Mononuclear cell (primary cell): ENCODE results near the gene ROBO4. TPM values are rescaled to one million over a fixed set of nuclear protein-coding genes. Genes with fewer than 3 reads are reported as not detected.

ENCODE experiments used
- H3K27me3 ChIP-seq: 2 replicates; pipeline ENCODE4 v1.6.0; 2011; ENCODE audit warnings: low read length, control low read depth; ENCODE audit not compliant: insufficient read depth
- H3K4me1 ChIP-seq: 2 replicates; pipeline ENCODE4 v1.5.1; 2011; ENCODE audit warnings: mild to moderate bottlenecking, low read length, control low read depth; ENCODE audit not compliant: insufficient read depth
- H3K4me3 ChIP-seq: 2 replicates; pipeline ENCODE4 v1.5.1; 2011; ENCODE audit warnings: mild to moderate bottlenecking, low read length, moderate library complexity
- H3K9me3 ChIP-seq: 2 replicates; pipeline ENCODE4 v1.5.1; 2011; ENCODE audit warnings: low read depth, mild to moderate bottlenecking, control low read depth, low read length
- total RNA-seq: library from RNA; depleted of rRNA; stranded (reverse); fragments of >200 nt; gene quantifications from one replicate; pipeline ENCODE4 v1.2.3, GENCODE V29; 2012

The ROBO4 gene
- total RNA-seq, 1 donor = 0.31 TPM

DNA sequence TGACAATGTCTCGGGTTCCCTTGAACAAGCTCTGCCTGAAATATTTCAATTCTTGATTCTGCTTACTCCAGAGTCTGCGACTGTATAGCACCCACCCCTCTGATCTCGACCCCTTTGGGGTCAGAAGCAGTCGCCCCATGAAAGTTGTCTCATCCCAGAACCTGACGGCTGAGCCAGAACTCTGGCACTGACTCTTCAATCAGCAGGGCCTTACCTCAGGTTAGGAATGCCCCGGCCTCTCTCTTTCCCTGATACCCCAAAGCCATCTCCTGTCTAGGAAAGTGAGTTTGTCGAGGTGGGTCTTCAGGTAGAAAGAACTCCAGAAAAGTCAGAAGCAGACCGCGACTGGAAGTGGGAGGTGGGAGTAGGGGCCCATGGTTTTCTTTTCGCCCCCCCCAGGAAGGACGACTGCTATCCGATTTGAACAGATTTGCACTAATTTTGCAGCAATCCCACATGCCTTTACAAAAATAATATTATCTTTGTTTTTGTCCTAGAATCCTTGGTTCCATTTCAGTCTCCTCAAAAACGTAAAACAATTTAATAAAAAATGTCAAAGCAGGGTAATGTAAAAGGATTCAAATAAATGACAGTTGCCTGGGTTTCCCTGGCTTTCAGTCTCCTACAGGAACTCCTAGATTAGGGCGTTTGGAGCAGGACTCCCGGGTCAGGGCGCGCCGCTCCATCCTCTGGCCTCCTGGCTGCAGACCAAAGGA is 33.3 kb downstream of the ROBO4 start:
- Histone ChIP-seq H3K27me3 (peaks cover 91% of the 10 kb centered on the region), H3K4me3 (no peak overlapping the region), H3K4me1 (peaks cover 22% of the 10 kb centered on the region), H3K9me3 (no peaks in the 10 kb centered on the region)

DNA sequence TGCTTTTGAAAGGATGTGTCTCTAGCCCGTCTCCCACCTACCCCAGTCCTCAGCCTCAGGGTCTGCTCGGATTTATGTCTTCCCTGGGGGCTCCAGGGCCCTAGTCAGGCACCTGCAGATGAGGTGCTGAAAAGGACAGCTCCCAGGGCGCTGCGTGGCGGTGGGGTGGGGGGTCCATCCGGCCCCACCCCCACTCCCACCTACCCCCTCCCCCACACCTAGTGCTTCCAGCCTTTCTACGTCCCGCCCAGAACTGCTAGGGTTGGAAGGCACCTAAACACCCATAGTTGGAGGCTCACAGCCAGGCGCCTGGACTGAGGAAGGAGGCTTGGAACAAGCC is 33.9 kb downstream of the ROBO4 start:
- Histone ChIP-seq H3K9me3 (no peaks in the 10 kb centered on the region), H3K4me3 (no peak overlapping the region), H3K4me1 (peaks cover 17% of the 10 kb centered on the region), H3K27me3 (peaks cover 86% of the 10 kb centered on the region)

DNA sequence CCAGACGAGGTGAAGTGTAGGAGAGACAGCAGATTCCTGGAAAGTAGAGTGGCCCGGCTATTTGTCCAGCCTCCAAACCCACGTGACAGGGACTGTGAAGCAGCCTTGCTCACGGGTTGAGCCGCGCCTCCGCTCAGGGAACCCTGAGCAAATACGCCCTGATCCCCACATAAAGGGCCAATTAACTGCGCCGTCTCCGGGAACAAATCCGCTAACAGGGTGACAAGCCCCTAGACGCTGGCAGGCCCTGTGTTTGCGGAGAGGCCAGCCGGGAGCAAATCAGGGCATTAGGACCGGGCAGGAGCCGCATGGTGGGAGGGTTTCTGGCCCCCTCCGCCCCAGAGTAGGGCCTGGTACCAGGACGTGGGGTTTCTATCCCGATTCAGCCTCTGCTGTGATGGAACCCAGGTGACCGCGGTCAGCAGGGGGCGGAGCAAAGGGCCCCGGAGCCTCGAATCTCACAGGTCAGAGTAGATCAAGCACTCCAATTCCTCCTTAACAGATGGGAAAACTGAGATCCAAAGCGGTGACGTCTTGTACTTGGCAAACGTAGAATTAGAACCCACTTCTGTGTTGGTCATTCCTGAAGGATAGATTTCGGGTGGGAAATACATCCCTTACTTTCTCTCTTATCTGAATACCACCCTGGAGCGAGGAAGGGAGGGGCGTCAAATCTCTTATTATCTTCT is 34.4 kb downstream of the ROBO4 start:
- Histone ChIP-seq H3K27me3 (peaks cover 84% of the 10 kb centered on the region), H3K4me3 (no peak overlapping the region), H3K9me3 (no peaks in the 10 kb centered on the region), H3K4me1 (peaks cover 12% of the 10 kb centered on the region)

DNA sequence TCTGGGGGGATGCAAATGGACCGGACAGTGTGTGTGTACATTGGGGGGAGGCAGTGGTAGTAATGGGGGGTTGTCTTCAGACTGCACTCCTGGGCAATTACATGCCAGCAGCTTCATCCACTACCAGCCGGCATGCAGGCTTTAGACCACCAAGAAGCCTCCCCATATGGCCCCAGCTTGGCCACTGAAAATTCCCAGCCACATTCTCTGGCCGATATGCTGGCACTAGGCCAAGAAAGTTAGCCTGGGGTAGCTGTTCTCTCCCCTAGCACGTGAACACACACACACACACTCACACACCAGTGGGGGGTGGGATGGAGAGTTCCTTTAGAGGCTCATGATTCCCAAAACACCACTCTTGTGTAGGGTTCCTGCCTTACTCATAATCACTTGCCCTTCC is 36.0 kb downstream of the ROBO4 start:
- H3K27me3 ChIP-seq = peaks cover 72% of the 10 kb centered on the region
- no peaks in the 10 kb centered on the region for H3K9me3 ChIP-seq
- H3K4me1 ChIP-seq = peaks cover 12% of the 10 kb centered on the region
- H3K4me3 ChIP-seq = no peak overlapping the region

DNA sequence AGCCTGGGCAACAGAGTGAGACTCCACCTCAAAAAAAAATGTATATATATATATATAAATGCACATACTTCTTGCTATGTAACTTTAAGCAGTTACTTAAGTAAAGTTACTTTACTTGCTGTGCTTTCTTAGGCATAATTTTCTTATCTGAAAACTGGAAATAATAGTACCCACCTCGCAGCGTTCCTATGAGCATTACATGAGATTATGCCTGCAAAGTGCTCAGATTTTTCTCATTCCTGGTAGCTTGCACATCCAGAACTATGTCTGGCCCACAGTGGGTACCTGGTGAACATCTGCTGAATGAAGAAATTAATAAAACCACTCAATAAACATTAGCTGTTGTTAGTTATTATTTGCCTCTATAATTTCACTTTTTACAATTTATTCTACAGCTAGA is 38.5 kb downstream of the ROBO4 start:
- H3K4me1 ChIP-seq = no peaks in the 10 kb centered on the region
- peaks cover 58% of the 10 kb centered on the region for H3K27me3 ChIP-seq
- no peaks in the 10 kb centered on the region for H3K9me3 ChIP-seq
- no peak overlapping the region for H3K4me3 ChIP-seq

DNA sequence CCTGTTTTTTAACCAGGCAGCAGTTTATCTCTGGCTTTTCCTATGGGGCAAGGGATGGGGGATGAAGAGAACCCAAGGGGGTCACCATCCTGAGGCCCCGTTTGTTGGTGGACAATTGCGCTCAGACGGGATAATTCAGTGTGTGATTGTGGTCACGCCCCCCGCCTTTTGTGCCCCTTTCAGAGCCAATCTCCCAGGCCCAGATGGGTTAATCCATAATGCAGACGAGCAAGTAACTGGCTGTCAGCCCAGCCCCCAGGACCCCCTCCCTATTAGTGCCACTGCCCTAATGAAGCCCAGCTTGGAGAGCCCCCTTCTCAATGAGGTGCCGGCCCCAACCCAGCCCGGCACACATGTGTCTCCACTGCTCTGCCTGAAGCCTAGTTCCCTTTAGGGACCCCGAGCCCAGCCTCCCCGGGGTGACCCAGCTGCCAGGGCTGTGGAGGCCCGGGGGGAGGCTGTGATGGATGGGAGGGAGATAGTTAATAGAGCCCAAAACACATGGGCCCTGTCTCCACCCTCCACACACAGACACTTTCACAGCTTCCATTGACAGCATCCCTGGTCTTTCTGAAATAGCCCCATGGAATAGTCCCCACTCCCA is 51.5 kb downstream of the ROBO4 start:
- Histone ChIP-seq H3K9me3 (no peaks in the 10 kb centered on the region), H3K4me1 (no peaks in the 10 kb centered on the region), H3K4me3 (no peak overlapping the region), H3K27me3 (peaks cover 99% of the 10 kb centered on the region)

DNA sequence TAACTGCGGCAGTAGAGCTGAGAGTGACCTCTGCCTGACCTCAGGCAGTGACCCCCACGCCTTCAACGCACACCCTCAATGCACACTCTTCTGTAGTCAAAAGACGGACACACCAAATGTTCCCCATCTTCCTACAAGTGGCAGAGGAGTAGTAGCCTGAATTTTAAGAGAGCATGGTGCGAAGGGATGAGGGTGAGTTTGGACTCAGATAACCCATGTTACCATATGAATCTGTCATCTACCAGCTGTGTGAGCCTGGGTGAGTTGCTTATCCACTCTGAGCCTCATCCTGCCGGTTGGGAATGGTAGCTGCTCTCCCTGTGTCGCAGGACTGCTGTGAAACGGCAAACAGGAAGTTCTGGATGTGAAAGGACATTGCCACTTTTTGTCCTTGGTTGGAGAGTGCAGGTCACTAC is 53.0 kb downstream of the ROBO4 start:
- peaks cover 99% of the 10 kb centered on the region for H3K27me3 ChIP-seq
- H3K9me3 ChIP-seq = no peaks in the 10 kb centered on the region
- no peak overlapping the region for H3K4me3 ChIP-seq
- H3K4me1 ChIP-seq = peaks cover 6% of the 10 kb centered on the region

DNA sequence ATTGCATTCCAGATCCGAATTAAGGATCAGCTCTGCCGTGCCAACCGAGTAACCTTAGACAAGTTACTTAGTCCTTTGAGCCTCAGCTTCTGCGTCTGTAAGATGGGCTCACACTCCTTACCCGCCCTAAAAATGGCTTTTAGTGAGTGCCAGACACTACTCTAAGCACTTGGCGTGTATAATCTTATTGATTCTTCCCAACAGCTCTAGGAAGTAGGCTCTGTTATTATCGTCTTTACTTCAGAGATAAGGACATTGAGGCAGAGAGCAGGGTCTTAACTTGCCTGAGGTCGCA is 54.1 kb downstream of the ROBO4 start:
- H3K27me3 ChIP-seq = peaks cover 99% of the 10 kb centered on the region
- H3K4me1 ChIP-seq = peaks cover 13% of the 10 kb centered on the region
- H3K4me3 ChIP-seq = no peak overlapping the region
- no peaks in the 10 kb centered on the region for H3K9me3 ChIP-seq

DNA sequence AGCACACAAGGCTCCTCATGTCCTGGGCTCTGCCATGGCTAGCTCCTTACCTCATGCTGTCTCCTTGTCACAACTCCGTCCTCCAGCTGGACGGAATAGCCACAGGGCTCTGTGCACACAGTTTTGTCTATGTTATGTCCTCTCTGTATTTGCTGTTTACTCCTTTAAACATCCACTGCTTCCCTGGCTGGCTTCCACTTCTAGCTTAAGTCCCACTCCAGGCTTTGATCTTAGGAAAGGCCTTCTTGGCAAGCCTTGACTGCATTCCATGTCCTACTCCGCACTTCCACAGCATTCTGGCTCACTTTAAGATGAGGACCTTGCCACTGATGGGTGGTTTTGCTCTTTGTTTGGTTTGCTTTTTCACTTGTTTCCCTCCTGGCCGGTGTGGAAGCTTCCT is 55.4 kb downstream of the ROBO4 start:
- no peak overlapping the region for H3K4me3 ChIP-seq
- H3K27me3 ChIP-seq = peaks cover 99% of the 10 kb centered on the region
- H3K4me1 ChIP-seq = peaks cover 13% of the 10 kb centered on the region
- no peaks in the 10 kb centered on the region for H3K9me3 ChIP-seq

DNA sequence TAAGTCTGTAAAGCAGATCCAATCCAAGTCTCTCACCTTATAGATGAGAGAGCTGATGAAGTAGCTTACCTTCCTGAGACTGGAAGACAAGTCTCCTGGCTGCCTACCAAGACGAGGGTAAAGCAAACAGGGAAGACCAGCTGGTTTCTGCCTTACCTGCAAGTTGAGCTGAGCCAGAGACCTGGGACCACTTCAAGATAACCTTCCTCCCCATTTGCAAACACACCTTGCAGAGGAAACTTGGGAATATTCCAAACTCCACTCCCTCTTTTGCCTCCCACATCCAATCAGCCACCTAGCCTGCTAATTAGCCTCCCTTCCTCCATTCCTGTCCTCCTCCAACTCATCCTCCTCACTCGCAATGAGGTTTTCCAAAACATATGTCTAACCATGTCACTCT is 55.8 kb downstream of the ROBO4 start:
- peaks cover 14% of the 10 kb centered on the region for H3K4me1 ChIP-seq
- H3K27me3 ChIP-seq = peaks cover 97% of the 10 kb centered on the region
- H3K9me3 ChIP-seq = no peaks in the 10 kb centered on the region
- no peak overlapping the region for H3K4me3 ChIP-seq

DNA sequence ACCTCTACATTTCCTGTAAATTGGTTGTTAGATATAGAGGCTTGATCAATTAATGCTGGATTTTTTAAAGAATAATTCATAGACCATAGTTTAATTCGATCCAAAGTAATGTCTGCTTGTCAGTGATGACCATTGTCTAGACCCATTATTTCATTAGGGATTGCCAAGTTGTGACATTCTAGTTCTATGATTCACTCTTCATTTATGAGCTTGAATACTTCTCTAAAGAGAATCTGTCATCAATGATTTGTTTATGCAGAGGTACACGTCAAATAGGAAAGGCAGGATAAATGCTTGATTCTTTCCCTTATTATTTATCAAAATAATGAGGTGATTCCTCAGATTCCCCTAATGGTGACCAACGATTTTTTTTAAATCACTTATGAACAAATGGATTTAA is 56.5 kb downstream of the ROBO4 start:
- no peaks in the 10 kb centered on the region for H3K9me3 ChIP-seq

DNA sequence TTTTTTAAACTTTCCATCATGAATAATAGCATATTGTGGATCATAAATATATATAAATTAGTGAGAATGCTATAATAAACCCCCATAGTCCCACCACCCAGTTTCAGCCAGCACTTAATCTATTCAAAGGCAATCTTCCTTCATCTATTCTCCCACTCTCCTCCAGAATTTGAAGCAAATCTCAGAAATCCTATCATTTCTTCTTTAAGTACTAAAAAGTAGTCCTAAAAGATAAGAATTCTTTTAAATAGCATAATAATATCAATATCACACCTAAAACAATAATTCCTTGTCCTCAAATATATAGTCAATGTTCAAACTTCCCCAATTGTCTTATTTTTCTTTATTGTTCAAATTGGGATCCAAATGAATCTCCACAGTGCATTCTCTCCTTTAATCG is 57.0 kb downstream of the ROBO4 start:
- Histone ChIP-seq H3K4me1 (peaks cover 21% of the 10 kb centered on the region), H3K9me3 (no peaks in the 10 kb centered on the region), H3K27me3 (peaks cover 93% of the 10 kb centered on the region), H3K4me3 (no peak overlapping the region)

More for the DNA sequence above, 56.5 kb downstream of the ROBO4 start:
- peaks cover 93% of the 10 kb centered on the region for H3K27me3 ChIP-seq
- H3K4me3 ChIP-seq = no peak overlapping the region
- H3K4me1 ChIP-seq = peaks cover 20% of the 10 kb centered on the region

DNA sequence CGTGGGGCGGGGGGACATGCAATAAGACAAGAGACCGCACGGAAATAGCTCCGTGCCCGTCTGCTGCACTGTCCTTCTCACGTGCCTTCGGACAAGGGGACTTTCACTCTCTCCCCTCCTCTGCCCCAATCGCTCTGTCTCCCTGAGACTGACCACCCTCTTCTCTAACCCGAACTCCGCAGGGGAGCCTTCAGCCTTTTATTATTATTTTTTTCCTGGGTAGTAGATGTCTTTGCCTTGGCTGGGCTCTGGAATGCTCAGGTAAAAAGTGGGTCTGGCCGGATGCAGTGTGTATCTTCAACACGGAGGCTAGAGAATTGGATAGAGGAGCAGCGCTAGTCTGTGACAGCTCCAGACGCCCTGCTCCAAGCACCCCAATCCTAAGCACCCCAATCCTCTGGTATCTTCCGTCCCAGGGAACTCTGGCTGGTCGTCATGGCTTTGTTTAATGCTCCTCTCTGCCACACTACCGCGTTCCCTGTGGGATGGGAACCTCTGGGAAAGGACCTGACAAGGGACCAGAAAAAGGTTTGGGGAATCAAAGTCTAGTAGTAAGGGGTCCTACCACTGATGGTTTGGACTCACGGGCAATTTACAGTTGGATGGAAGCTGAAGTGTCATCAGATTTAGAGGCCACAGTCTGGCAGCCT is 57.6 kb downstream of the ROBO4 start:
- Histone ChIP-seq H3K4me1 (peaks cover 21% of the 10 kb centered on the region), H3K9me3 (no peaks in the 10 kb centered on the region), H3K27me3 (peaks cover 89% of the 10 kb centered on the region), H3K4me3 (no peak overlapping the region)

DNA sequence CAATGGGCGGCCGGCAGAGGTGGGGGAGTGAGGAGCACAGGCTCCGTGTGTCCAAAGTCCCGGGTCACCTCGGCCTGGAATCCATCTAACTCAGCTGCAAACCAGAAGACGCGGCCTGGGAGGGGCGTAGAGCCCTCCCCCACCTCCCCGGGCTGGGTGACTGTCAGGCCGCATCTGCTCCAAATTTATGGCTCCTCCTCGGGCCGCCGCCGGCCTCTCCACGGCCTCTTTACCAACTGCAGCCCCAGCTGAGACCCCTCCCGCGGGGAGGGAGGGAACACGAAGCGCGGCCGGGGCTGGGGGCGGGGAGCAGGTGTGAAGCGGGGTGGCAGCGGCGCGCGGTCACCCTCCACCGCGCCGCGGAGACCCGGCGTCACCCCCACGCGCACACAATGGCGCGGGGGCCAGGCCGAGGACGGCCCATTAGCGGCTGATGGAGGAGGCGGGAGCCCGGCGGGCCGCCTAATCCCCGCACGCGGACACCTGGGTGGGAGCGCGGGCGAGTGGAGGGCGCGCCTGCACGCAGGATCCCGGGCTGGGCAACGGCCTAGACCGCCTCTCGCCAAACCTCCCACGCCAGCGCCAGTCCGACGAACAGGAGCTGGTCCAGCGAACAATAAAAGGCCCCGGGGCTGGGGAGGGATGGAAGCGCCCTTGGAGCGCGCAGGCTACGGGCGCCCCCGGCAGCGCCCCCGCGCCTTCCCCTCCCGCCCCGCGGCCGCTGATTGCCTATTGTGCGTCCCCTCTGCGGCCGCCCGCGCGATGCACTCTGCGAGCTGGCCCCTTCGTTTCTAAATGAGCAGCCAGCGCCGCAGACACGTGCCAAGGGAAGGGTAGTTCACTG is 58.3 kb downstream of the ROBO4 start:
- Histone ChIP-seq H3K27me3 (peaks cover 84% of the 10 kb centered on the region), H3K4me1 (peaks cover 21% of the 10 kb centered on the region), H3K4me3 (no peak overlapping the region), H3K9me3 (no peaks in the 10 kb centered on the region)

DNA sequence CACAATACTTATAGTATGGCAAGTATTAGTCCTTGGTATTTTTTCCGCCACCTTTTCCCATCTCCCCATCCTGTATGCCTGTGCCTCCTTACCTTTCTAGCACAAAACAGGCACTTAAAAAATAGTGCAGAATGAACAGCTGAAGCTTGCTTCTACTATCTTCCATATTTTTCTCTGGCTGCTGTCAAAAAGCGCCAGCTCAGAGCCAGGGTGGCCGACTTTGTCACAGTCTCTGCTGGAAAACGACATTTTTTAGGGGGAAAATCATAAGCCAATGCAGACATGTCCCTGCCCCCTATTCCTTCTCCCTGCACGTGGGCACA is 58.9 kb downstream of the ROBO4 start:
- H3K9me3 ChIP-seq = no peaks in the 10 kb centered on the region
- H3K4me1 ChIP-seq = peaks cover 21% of the 10 kb centered on the region
- peaks cover 78% of the 10 kb centered on the region for H3K27me3 ChIP-seq
- no peak overlapping the region for H3K4me3 ChIP-seq
